Measurements from ENCODE around the gene NSMF.

Gene NSMF

GRCh38 chr9:137453643-137454081, 5.5 kb downstream of the NSMF start:
- no peaks in the 10 kb centered on the region; the same call in 1 of the 2 replicates for H3K4me1 ChIP-seq (ENCODE audit: control insufficient read depth, insufficient read depth, low read length)
- H3K9me3 ChIP-seq (ENCODE audit: control insufficient read depth, insufficient read depth, low read depth, low read length) = no peaks in the 10 kb centered on the region
- ChIA-PET CTCF (interaction anchor here (0.6 to 1.1 kb wide), 3 partner anchors 8 to 141 kb away, joined by 3 to 4 read pairs (median 3); no protein-coding TSS in a partner anchor), POLR2A (interaction anchor here (1.5 kb wide), 1 partner anchor 31 kb away, joined by 5 read pairs; no protein-coding TSS in a partner anchor)
- TF ChIP-seq ZNF404 (tag by site-specific recombination; IDR thresholded peaks at IDR 0.05) (no peak), KLF8 (tag by site-specific recombination; IDR thresholded peaks at IDR 0.05) (peak; percentile 85), ZSCAN16 (tag by site-specific recombination; IDR thresholded peaks at IDR 0.05) (peak; percentile 94), KLF9 (tag by site-specific recombination; IDR thresholded peaks at IDR 0.05; ENCODE audit: low read depth) (0 out of 2 replicates have a peak, but pooled peaks have one; percentile 42), SP2 (tag by site-specific recombination; IDR thresholded peaks at IDR 0.05) (peak; percentile 32; the same call in 1 of the 2 replicates), ZNF266 (tag by site-specific recombination; IDR thresholded peaks at IDR 0.05; ENCODE audit: low read depth) (no peak), KLF7 (tag by site-specific recombination; IDR thresholded peaks at IDR 0.05; ENCODE audit: borderline replicate concordance) (no peak), SP3 (tag by site-specific recombination; IDR thresholded peaks at IDR 0.05) (0 out of 2 replicates have a peak, but pooled peaks have one; percentile 43)
- no peak overlapping the region for H3K27ac ChIP-seq (ENCODE audit: extremely low read depth, low read depth, low read length)
- peaks cover 0 to 70% of the 10 kb centered on the region in 2 experiments; a peak in 2 of 3 replicates for H3K36me3 ChIP-seq (ENCODE audit: control insufficient read depth in 2 of 2, insufficient read depth in 1 of 2, low read length in 2 of 2)
- H3K4me3 ChIP-seq (ENCODE audit: low read depth, low read length) = no peak overlapping the region

- peaks cover 0 to 72% of the 10 kb centered on the region in 2 experiments; a peak in 2 of 3 replicates for H3K36me3 ChIP-seq (ENCODE audit: control insufficient read depth in 2 of 2, insufficient read depth in 1 of 2, low read length in 2 of 2)
- POLR2A ChIA-PET = interaction anchor here (1.5 kb wide), 1 partner anchor 31 kb away, joined by 5 read pairs; no protein-coding TSS in a partner anchor
- no peaks in the 10 kb centered on the region for H3K9me3 ChIP-seq (ENCODE audit: control insufficient read depth, insufficient read depth, low read depth, low read length)
- CTCF ChIA-PET = interaction anchor here (0.6 to 1.1 kb wide), 4 partner anchors 7 to 208 kb away, joined by 3 to 6 read pairs (median 4); no protein-coding TSS in a partner anchor
- H3K4me3 ChIP-seq (ENCODE audit: low read depth, low read length) = no peak overlapping the region
- H3K27ac ChIP-seq (ENCODE audit: extremely low read depth, low read depth, low read length) = no peak overlapping the region
- H3K4me1 ChIP-seq (ENCODE audit: control insufficient read depth, insufficient read depth, low read length) = no peaks in the 10 kb centered on the region; the same call in 1 of the 2 replicates
- TF ChIP-seq ZBTB20 (tag by site-specific recombination; IDR thresholded peaks at IDR 0.05) (no peak), ZNF140 (tag by site-specific recombination; IDR thresholded peaks at IDR 0.05) (no peak), ZNF398 (tag by site-specific recombination; IDR thresholded peaks at IDR 0.05) (no peak), EGR2 (tag by site-specific recombination; IDR thresholded peaks at IDR 0.05; ENCODE audit: low read depth) (no peak), SETDB1 (IDR thresholded peaks at IDR 0.05; ENCODE audit: insufficient read length, low read length) (no peak), KLF17 (tag by site-specific recombination; IDR thresholded peaks at IDR 0.05) (no peak), REPIN1 (tag by site-specific recombination; IDR thresholded peaks at IDR 0.05; ENCODE audit: low read depth) (no peak), ZNF423 (tag by site-specific recombination; IDR thresholded peaks at IDR 0.05) (no peak), ZNF530 (tag by site-specific recombination; IDR thresholded peaks at IDR 0.05; ENCODE audit: low read depth) (no peak), ZNF558 (tag by site-specific recombination; IDR thresholded peaks at IDR 0.05) (no peak), ZNF274 (IDR thresholded peaks at IDR 0.05; ENCODE audit: low read length) (no peak), ZNF274 (tag by site-specific recombination; IDR thresholded peaks at IDR 0.05; ENCODE audit: borderline replicate concordance) (no peak), HIC1 (tag by site-specific recombination; IDR thresholded peaks at IDR 0.05) (no peak), ZNF707 (tag by site-specific recombination; IDR thresholded peaks at IDR 0.05) (no peak), ZNF660 (tag by site-specific recombination; IDR thresholded peaks at IDR 0.05) (no peak), ZNF26 (tag by site-specific recombination; IDR thresholded peaks at IDR 0.05) (no peak)
Observed at GRCh38 chr9:137452761-137453642, 6.1 kb downstream of the NSMF start.

All from HEK293 (cell line).